ENCODE measurements around the gene UQCRQ. TPM values are rescaled to one million over a fixed set of nuclear protein-coding genes. Genes with fewer than 3 reads are reported as not detected.

Gene UQCRQ
- total and polyA plus RNA-seq, 2 donors (not counting 3 experiments of a cell fraction or from before 2014, with no cell fraction given) = 246 to 390 TPM

GRCh38 chr5:132825033-132825833, 41.2 kb upstream of the UQCRQ start:
- DNase-seq (ENCODE audit: low read depth, low spot score) (no peak), FAIRE-seq (no peak)
- Histone ChIP-seq H3K9ac (replicated peaks; ENCODE audit: extremely low read depth, insufficient read depth, low read length) (no peak overlapping the region), H2AFZ (ENCODE audit: low read depth, low read length) (no peak overlapping the region), H3K9me1 (replicated peaks; ENCODE audit: control insufficient read depth, extremely low read depth, insufficient read depth, low read length) (no peaks in the 10 kb centered on the region), H3K9me3 (replicated peaks; ENCODE audit: control insufficient read depth, insufficient read depth, low read length) (no peaks in the 10 kb centered on the region), H4K20me1 (replicated peaks; ENCODE audit: control insufficient read depth, extremely low read depth, insufficient read depth, low read length) (no peaks in the 10 kb centered on the region), H3K4me2 (ENCODE audit: insufficient read depth, low read length) (no peak overlapping the region), H3K79me2 (ENCODE audit: control insufficient read depth, insufficient read depth, low read length) (no peaks in the 10 kb centered on the region), H3K4me1 (ENCODE audit: control insufficient read depth, extremely low read depth, insufficient read depth, low read length) (peaks cover 12% of the 10 kb centered on the region), H3K36me3 (ENCODE audit: control insufficient read depth in 2 of 2, extremely low read depth in 1 of 2, insufficient read depth in 2 of 2, low read length in 2 of 2) (peaks cover 2 to 4% of the 10 kb centered on the region in 2 experiments), H3K27me3 (ENCODE audit: control insufficient read depth in 2 of 2, insufficient read depth in 2 of 2, low read length in 2 of 2) (no peaks in the 10 kb centered on the region), H3K27ac (ENCODE audit: insufficient read depth, low read depth, low read length) (no peak overlapping the region), H3K4me3 (replicated peaks in 1 of 3; ENCODE audit: insufficient read depth in 1 of 3, low read depth in 1 of 3, low read length in 3 of 3) (no peak overlapping the region)
- TF ChIP-seq, protein P1, sequence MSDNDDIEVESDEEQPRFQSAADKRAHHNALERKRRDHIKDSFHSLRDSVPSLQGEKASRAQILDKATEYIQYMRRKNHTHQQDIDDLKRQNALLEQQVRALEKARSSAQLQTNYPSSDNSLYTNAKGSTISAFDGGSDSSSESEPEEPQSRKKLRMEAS (IDR thresholded peaks at IDR 0.05; ENCODE audit: insufficient read depth, insufficient read length) = no peak
- no TSS peak for BruUV-seq (replicated peaks)
- ChIA-PET POLR2A (no interaction called here), CTCF (no interaction called here)
- intact Hi-C loops (cut with micrococcal nuclease) (loop anchor here (10.0 kb wide), 1 partner anchor 530 kb away; the partner anchor contains the start of gene SLC22A4), dilution Hi-C loops (cut with MboI; ENCODE audit: extremely low pct_ligation_motif_present, low sequenced_read_pairs) (no loop called here)

- no peak for TF ChIP-seq CTCF (IDR thresholded peaks at IDR 0.05; ENCODE audit: extremely low read depth in 1 of 2, insufficient read depth in 1 of 2, low read depth in 1 of 2, low read length in 2 of 2)
- no peak for TF ChIP-seq POLR2A (IDR thresholded peaks at IDR 0.05; ENCODE audit: low read depth, low read length)
- TF ChIP-seq GATA2 (IDR thresholded peaks at IDR 0.05; ENCODE audit: insufficient read depth, insufficient read length, low read depth, low read length) = no peak
- TF ChIP-seq FOS (IDR thresholded peaks at IDR 0.05; ENCODE audit: borderline replicate concordance, insufficient read depth, low read length) = no peak
- no peak for TF ChIP-seq EZH2 (IDR thresholded peaks at IDR 0.05; ENCODE audit: borderline replicate concordance, low read depth, low read length, severe bottlenecking)
- TF ChIP-seq, protein P1 (IDR thresholded peaks at IDR 0.05; ENCODE audit: insufficient read depth, insufficient read length) = no peak
- TF ChIP-seq JUN (IDR thresholded peaks at IDR 0.05; ENCODE audit: borderline replicate concordance, insufficient read depth, insufficient read length, low read depth) = no peak
- TF ChIP-seq POLR2AphosphoS5 (IDR thresholded peaks at IDR 0.05; ENCODE audit: insufficient read depth, low read depth, low read length) = no peak
- no peak for TF ChIP-seq MYC (IDR thresholded peaks at IDR 0.05; ENCODE audit: low read depth, low read length)
Observed at GRCh38 chr5:132825834-132826391, 40.5 kb upstream of the UQCRQ start.

More at GRCh38 chr5:132825834-132826391, 40.5 kb upstream of the UQCRQ start:
- no peaks in the 10 kb centered on the region for H3K27me3 ChIP-seq (ENCODE audit: control insufficient read depth in 2 of 2, insufficient read depth in 2 of 2, low read length in 2 of 2)
- no peak overlapping the region for H2AFZ ChIP-seq (ENCODE audit: low read depth, low read length)
- intact Hi-C loops (cut with micrococcal nuclease) (loop anchor here (10.0 kb wide), 1 partner anchor 531 kb away; the partner anchor contains the start of gene SLC22A4), dilution Hi-C loops (cut with MboI; ENCODE audit: extremely low pct_ligation_motif_present, low sequenced_read_pairs) (no loop called here)
- ChIA-PET CTCF (interaction anchor here (1.2 to 9.9 kb wide), 3 partner anchors 28 to 71 kb away, joined by 4 to 122 read pairs (median 6); no protein-coding TSS in a partner anchor), POLR2A (no interaction called here)
- no peaks in the 10 kb centered on the region for H3K79me2 ChIP-seq (ENCODE audit: control insufficient read depth, insufficient read depth, low read length)
- H3K27ac ChIP-seq (ENCODE audit: insufficient read depth, low read depth, low read length) = no peak overlapping the region
- no TSS peak for BruUV-seq (replicated peaks)
- DNase-seq (ENCODE audit: low read depth, low spot score) = no peak
- no peak for FAIRE-seq
- H3K4me3 ChIP-seq (replicated peaks in 1 of 3; ENCODE audit: insufficient read depth in 1 of 3, low read depth in 1 of 3, low read length in 3 of 3) = no peak overlapping the region
- peaks cover 12% of the 10 kb centered on the region for H3K4me1 ChIP-seq (ENCODE audit: control insufficient read depth, extremely low read depth, insufficient read depth, low read length)
- H3K36me3 ChIP-seq (ENCODE audit: control insufficient read depth in 2 of 2, extremely low read depth in 1 of 2, insufficient read depth in 2 of 2, low read length in 2 of 2) = peaks cover 2 to 4% of the 10 kb centered on the region in 2 experiments
- H3K9ac ChIP-seq (replicated peaks; ENCODE audit: extremely low read depth, insufficient read depth, low read length) = no peak overlapping the region
- no peaks in the 10 kb centered on the region for H3K9me1 ChIP-seq (replicated peaks; ENCODE audit: control insufficient read depth, extremely low read depth, insufficient read depth, low read length)
- H4K20me1 ChIP-seq (replicated peaks; ENCODE audit: control insufficient read depth, extremely low read depth, insufficient read depth, low read length) = no peaks in the 10 kb centered on the region
- H3K4me2 ChIP-seq (ENCODE audit: insufficient read depth, low read length) = no peak overlapping the region
- no peaks in the 10 kb centered on the region for H3K9me3 ChIP-seq (replicated peaks; ENCODE audit: control insufficient read depth, insufficient read depth, low read length)
